ENCODE measurements around the gene SLC38A2. TPM values are rescaled to one million over a fixed set of nuclear protein-coding genes. Genes with fewer than 3 reads are reported as not detected.

SLC38A2 gene
- total RNA-seq, 1 experiment from 2014 or later: 497 TPM

DNA sequence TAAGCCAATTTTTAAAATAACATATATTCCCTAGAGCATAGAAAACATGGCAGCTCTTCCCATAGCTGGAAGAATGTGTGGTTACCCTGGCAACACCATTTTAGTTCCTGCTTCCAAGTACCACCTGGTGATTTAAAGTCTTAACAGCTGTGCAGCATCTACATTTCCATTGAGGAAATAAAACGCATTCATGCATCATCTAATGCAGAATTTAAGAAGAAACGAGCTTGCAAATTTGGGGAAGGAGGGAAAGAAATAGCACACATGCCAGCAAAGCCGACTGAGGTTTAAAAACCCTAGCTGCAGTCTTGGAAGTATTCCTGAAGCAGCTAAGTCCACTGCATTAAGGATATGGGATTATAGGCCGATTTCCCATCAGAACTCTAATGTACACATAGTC, 22.8 kb upstream of the SLC38A2 start:
- DNase-seq (ENCODE audit: low read depth): peak; percentile 67

DNA sequence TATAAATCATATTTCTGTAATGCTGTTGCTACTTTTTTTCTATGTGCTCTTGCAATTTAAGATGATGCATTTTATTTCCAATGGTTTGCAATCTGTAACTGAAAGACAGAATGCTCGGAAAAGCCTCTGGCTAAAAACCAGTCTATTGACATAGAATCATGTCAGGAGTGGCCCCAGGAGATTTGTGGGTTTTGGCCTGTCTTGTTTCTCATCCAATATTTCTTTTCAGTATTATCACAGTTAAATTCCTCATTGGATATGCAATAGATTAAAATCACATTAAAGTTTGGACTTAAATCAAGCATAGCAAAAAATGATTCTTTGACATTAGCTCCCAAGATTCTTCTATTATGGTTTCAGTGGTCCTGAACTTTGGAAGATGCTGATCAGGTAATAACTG, 19.1 kb upstream of the SLC38A2 start:
- DNase-seq (ENCODE audit: low read depth): peak; percentile 73

DNA sequence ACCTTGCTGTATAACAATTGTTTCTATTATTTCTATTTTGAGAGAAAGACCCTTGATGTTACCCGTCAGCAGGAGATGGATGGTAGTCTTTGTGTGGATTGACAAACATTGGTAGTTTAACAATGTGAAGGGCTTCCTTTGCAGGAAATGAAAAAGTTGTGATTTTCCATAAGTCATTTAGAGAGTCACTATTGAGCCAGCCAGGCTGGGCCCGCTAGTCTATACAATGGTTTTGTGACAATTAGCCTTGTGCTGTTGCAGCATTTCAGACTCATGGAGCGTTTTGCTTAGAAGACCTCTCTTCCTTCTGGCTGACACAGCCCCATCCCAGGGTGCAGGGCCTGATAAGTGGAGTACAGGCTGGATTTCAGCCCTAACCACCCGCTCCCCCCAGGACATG, 18.3 kb upstream of the SLC38A2 start:
- DNase-seq (ENCODE audit: low read depth): no peak

DNA sequence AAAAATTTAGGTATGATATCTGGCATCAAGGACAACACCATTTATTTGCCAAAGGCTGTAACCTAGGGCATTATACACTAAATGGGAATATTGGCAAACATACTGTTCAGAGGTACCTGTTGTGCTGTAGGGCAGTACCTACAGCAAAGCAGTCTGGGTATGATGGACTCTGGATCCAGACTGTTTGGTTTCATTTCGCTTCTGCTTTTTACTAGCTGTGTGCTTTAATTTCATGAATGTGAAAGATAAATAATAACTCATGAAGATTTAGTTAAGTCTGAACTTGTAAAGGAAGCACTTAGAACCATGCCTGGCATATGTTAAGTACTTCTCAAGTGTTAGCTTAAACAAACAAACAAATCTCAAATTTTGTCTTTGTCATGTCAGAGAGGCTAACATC, 17.7 kb upstream of the SLC38A2 start:
- DNase-seq (ENCODE audit: low read depth): no peak

DNA sequence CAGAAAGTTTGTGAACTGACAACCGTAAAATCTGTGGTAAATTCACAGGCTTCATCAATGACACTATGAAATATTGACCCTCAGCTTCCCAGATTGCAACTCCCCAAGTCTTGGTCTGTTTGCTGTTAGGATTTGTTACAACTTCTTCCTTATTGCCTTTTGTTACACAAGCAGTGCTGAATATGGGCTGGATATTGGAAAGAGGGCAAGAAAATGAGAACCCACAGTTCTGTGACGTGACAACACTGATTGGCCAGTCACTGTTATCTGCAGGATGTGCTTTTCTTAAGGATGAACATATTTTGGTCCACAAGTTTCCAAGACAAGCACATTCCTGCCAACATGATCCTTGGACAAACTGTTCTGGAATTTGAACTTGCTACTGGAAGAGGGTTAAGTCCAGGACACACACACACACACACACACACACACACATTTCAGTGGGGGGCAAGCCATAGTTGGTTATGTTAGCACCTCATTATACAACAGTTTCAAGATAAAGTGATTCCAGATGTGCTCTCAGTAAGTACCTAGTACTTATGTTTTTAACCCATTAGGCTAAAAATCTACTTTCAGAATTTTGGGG, 16.6 kb upstream of the SLC38A2 start:
- peak; percentile 92 for DNase-seq (ENCODE audit: low read depth)

DNA sequence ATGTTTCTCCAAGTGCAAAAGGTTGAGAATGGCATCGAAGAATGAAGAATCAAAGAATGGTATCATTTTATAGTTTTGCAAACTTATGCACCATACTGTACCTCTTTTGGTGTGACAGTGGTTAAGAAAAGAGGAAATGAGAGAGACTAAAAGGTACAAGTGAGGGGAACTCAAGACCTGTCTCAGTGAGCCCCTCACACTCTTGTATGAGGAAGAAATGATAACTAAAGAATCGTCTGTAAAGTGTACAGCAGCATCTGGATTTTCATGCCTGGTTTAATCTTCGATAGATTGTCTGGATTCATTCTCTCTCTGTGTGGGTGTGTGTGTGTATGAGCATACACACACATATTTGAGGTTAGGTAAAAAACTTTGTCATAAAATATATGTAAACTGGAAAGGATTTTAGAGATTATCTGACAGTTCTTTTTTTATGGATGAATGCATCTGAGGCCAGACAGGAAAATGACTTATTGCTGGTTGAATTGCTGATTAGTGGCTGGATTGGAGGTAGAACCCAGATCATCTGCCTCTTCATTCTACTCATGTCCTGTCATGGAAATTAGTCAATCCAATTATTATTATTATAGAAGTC, 16.0 kb upstream of the SLC38A2 start:
- DNase-seq (ENCODE audit: low read depth): no peak

DNA sequence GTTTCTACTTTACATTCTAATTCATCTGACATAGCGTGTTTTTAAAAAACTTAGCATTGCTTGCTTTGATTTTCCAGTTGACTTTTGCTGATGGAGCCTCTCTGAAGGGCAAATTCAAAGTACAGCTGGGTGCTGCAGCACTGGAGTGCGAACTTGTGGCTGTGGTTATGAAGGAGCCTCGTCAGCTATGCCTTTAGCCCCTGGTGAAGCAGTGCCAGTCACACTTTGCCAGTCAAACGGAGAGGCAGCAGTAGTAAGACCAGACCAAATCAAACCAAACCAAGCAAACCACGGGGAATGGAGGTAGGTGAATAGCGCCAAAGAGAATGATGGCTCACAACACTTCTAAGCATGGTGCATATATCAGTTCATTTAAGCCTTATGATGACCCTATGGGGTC, 15.1 kb upstream of the SLC38A2 start:
- DNase-seq (ENCODE audit: low read depth): no peak

DNA sequence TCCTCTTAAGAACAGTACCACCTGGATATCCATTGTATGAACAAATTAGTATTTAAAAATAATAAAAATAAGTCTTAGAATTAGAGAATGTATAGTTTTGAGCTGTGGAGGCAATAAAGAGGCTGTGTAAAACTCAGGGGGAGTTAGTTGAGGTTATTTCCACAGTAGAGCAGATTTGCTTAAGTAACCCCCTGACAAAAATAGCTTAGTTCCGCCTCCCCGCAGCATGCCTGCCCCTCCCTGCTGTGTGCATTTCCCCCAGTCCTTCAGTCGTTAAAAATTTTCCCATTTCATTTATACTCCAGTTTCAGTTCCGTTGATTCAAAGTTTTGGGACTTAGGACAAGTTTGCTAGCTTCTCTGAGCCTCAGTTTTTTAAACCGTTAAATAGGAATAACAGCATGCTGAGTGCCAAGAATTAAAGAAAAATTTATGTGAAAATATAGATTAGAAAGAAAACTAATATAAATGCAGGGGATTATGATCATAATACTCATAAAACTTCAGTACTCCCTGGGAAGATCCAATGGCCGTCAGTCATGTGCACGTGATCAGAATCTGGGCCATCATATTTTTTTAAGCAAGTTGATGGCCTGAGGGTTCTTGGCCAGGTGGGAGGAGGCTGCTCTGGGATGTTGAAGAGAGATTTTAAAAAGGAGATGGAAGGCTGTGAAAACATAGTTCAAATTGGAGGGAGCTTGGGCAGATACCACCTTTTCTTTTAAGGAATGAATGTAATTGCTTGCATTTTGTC, 14.5 kb upstream of the SLC38A2 start:
- peak; percentile 76 for DNase-seq (ENCODE audit: low read depth)

DNA sequence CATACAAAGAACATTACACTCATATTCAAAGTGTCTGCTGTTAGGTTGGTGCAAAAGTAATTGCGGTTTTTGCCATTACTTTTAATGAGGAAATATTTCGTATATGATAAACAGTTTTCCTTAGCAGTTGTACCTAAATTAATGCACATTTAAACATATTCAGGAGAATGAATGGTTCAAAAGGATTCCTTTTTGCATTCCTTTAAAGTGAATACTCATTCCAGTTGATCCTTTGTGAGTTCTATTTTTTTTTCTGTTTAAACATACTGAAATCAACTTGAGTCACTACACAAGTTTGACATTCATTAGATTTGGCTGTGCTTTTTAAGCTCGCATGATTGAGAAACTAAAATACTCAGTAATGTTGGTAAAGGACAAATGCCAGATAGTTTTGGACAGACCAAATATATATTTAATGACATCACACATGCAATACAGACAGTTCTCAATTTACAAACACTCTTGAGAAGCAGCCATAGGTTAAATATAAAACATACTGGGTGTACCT, 13.8 kb upstream of the SLC38A2 start:
- peak; percentile 90 for DNase-seq (ENCODE audit: low read depth)

DNA sequence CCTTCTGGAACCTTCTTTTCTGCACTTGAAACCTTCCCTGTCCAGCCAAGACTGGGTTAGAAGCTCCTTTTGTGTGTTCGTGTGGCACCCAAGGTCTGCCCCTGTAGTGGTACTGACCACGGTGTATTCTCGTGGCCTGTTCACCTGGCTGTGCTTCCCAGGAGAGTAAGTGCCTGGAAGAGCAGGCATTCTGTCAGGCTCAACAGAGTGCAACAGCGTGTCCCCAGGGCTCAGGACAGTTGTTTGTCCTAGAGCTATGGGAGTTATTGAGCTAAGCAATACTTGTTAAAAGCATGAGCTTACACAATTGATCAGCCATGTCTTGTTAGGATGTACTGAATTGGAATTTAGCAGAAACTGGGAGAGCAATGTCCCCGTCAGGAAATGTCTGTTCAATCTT, 12.9 kb upstream of the SLC38A2 start:
- no peak for DNase-seq (ENCODE audit: low read depth)

DNA sequence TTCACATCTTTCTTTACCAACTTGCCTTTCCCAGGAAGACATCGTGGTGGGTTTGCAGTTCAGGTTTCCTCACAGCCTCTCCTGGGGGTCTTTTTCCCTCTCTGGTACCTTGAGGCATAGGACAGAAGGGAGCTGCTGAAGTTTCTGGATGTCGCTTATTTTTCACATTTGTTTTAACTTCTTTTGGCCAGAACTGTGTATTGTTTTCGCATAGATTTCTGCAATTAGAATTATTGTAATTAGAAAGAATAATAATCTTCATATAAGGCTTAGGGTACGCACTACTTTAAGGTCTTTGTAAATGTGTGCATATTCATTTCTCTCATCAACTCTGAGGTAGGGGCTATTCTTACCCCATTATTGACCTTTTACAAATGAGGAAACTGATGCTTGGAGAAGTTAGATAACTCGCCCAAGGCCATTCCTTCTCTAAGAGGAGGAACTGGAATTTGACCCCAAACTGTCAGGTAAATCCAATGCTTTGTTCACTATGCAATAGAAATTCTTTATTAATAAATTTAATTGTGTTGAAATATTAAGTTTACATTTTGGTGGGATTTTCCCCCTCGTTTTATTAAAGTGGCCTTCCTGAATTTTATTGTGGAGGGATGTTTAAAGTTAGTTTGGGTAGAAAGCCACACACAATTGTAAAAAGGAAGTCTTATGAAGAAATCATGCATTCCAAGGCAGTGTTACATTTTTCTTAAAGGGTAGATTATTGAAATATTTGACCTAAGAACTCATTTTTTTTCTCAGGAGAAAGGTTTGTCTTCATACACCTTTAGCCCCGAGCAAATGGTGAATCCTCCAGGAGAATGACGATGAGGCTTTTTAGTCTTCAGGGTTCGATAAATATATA, 12.1 kb upstream of the SLC38A2 start:
- no peak for DNase-seq (ENCODE audit: low read depth)

DNA sequence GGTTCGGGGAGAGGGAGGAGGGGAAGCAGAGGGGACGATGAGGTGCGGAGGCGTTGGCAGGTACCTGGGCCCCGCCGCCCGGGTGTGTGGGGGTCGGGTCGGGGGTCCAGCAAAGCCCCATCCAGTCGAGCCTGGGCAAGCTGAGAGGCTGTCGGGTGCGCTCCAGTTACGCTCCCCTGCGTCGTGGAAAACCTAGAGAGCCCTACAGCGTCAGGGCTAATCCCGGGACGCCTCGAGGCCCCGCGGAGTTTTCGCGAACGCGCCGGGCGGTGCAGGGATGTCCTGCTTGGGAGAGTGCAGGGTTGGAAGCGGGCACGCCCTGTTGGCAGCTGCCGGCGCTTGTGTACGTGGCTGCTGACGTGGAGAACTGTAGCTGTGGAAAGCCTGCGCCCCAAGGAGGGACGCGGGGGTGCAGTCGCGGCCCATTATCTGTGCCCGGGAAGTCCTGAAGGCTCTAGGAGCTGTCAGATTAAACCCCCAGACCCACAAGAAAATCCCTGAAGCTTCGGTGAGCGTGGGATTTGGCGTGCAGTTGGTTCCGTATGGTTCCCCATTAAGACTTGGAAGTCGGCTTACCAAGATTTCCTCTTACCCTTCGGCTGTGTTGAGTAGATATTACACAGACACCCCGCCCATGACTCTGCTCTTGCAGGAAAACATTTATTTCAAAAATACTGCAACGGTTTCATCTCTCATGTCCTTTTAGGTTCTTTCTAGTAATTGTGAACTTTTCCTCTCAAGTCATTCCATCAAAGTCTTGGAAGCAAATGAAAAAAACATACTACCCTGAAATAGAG, 11.3 kb upstream of the SLC38A2 start:
- DNase-seq (ENCODE audit: low read depth): peak; percentile 95

DNA sequence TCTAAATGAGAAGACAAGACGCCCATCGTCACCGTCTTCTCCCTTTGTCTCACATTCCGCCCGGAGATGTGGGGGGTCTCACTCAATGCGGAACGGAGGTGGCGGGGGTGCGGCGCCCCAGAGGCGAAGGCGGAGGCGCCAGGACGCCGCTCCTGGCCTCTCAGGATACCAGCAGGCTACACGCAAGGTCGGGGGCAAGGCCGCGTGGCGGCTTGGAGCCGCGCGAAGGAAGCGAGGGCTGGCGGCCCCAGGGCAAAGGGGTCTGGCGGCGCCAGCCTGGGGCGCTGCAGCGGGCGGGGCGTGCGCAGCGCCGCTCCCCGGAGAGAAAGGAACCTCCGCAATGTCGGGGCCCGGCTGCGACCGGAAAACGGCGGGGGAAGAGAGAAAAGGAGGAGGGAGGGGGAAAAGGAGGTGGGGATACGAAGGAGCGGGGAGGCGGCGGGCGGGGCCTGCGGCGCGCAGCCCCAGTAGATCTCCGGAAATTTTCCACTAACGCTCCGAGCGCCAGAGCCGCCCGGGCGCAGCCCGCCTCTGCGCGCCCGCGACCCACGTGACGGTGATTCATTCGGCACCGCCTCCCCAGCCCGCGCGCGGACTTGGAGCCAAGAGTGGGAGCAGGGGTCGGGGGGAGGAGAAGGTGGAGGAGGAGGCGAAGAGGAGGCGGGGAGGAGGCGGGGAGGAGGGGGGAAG, 10.5 kb upstream of the SLC38A2 start:
- peak; percentile 98 for DNase-seq (ENCODE audit: low read depth)

DNA sequence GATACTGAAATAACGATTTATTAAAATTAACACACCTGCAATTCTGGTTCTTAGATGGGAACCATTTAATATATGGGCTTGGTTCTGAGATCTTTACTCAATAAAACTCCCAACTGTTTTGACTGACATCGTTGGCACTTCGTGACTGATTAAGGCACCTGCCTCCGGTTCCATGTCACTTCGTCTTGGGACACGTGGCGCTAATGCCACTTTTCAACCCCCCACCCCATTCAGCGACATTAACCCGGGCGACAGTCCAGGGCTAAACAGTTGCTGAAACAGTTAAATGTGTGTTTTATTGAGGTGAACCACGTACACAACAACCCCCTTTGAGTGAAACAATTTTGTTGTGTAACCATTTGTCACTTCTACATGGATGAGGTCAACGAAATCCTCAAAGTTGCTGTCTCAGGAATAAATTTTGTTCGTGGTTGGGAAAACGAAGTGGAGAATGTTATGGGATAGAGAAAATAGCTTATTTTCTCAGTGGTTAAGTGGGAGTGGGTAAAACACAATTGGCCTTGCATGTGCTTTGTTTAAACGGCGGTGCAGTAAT, 9.9 kb upstream of the SLC38A2 start:
- no peak for DNase-seq (ENCODE audit: low read depth)

DNA sequence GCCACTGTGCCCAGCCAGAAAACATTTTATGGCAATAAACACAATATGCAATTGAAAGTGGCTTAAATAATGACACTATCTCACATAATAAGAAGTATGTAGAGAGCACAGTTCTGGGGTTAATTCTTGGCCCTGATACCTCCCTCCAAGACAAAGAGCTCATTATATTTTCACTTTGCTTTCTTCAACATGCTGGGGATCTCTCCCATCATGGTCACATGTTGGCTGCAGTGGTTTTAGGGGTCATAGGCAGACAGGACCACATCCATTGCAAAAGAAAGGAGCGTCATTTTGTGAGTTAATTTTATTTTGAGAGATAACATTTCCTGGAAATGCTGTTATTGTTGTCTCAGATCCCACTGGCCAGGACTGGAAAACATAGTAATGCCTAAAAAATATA, 8.3 kb upstream of the SLC38A2 start:
- no peak for DNase-seq (ENCODE audit: low read depth)

DNA sequence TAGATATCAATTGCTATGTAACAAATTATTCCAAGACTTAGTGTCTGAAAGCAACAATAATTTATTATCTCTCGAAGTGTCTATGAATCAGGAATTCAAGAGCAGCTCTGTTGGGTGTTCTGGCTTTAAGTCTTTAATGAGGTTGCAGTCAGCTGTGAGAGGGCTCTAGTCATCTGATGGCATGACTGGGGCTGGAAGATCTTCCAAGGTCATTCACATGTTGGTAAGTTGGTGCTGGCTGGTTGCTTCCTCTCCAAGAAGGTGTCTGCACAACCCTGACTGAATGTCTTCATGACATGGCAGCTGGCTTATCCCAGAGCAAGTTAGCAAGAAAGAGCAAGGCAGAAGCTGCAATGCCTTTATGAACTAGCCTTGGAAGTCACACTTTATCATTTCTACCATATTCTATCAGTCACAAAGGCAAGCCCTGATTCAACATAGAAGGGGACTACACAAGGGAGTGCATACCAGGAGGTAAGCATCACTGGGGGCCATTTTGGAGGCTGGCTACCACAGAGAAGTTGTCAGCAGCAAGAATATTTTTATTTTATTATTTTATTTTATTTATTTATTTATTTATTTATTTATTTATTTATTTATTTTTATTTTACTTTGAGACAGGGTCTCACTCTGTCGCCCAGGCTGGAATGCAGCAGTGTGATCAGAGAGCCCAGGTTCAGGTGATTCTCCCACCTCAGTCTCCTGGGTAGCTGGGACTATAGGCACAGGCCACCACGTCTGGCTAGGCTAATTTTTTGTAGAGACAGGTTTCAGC, 7.6 kb upstream of the SLC38A2 start:
- DNase-seq (ENCODE audit: low read depth): no peak

DNA sequence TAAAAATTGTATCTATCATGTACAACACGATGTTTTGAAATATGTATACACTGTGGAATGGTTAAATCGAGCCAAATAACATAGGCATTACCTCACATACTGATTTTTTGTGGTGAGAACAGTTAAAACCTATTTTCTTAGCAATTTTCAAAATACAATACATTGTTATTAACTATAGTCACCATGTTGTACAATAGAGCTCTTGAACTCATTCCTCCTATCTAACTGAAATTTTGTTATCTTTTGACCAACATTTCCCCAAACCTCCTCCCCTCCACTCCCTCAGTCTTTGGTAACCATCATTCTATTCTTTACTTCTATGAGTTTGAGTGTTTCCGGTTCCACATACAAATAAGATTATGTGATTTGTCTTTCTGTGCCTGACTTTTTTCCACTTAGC, 6.8 kb upstream of the SLC38A2 start:
- DNase-seq (ENCODE audit: low read depth): no peak

DNA sequence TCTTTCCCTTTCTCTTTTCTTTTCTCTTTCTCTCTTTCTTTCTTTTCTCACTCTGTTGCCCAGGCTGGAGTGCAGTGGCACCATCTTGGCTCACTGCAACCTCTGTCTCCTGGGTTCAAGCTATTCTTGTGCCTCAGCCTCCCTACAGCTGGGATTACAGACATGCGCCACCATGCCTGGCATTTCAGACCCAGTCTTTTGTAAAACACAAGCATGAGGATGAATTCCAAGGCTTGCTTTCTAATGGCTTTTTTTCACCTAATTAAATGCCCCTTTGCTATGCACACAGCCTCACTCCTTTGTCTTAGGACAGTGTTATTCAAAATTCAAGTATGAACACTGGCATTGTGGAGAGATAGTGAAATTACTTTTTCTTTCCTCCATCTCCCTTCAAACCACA, 6.0 kb upstream of the SLC38A2 start:
- DNase-seq (ENCODE audit: low read depth): no peak

DNA sequence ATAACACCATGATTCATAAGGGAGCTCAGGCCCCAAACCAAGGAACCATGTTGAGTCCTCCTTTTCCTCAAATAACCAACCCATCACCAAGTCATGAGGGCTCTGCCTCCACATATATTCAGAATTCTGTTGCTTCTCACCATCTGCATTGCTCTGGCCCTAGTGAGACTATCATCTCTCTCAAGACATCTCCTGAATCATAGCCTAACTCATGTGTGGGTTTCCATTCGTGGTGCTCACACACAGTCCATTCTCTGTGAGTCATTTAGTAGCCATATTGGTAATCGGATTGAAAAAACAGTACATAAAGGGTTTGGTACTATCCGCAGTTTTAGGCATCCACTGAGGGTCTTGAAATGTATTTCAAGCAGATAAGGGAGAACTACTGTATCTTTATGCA, 5.1 kb upstream of the SLC38A2 start:
- DNase-seq (ENCODE audit: low read depth): no peak

Measured in LHCN-M2 (cell line).